Measurements from ENCODE around the gene FHL1. TPM values are rescaled to one million over a fixed set of nuclear protein-coding genes. Genes with fewer than 3 reads are reported as not detected.

FHL1 gene
- total RNA-seq, 1 experiment from 2014 or later: 0.73 TPM

- Mint-ChIP-seq H3K4me3 (ENCODE audit: low read depth, unreplicated experiment) (no peak overlapping the region), H3K27ac (ENCODE audit: unreplicated experiment) (no peak overlapping the region), H3K36me3 (ENCODE audit: insufficient read depth, unreplicated experiment) (no peaks in the 10 kb centered on the region), H3K27me3 (ENCODE audit: unreplicated experiment) (no peaks in the 10 kb centered on the region), H3K4me1 (ENCODE audit: low read depth, unreplicated experiment) (peaks cover 7% of the 10 kb centered on the region), H3K9me3 (ENCODE audit: low read depth, unreplicated experiment) (no peaks in the 10 kb centered on the region)
- CTCF ChIA-PET: no interaction called here
- intact Hi-C loops (cut with micrococcal nuclease; ENCODE audit: unreplicated experiment): no loop called here
- no peak for DNase-seq
- BruUV-seq (replicated peaks): no TSS peak
- TF ChIP-seq CTCF (IDR thresholded peaks at IDR 0.05; ENCODE audit: unreplicated experiment): no peak
These were observed 51.4 kb downstream of the FHL1 start for GRCh38 chrX:136198678-136199243.

GRCh38 chrX:136199365-136199764, 52.0 kb downstream of the FHL1 start:
- no peak overlapping the region for H3K27ac Mint-ChIP-seq (ENCODE audit: unreplicated experiment)
- DNase-seq: no peak
- no peak for TF ChIP-seq CTCF (IDR thresholded peaks at IDR 0.05; ENCODE audit: unreplicated experiment)
- no peaks in the 10 kb centered on the region for H3K27me3 Mint-ChIP-seq (ENCODE audit: unreplicated experiment)
- no peaks in the 10 kb centered on the region for H3K9me3 Mint-ChIP-seq (ENCODE audit: low read depth, unreplicated experiment)
- H3K4me3 Mint-ChIP-seq (ENCODE audit: low read depth, unreplicated experiment): no peak overlapping the region
- CTCF ChIA-PET: no interaction called here
- BruUV-seq (replicated peaks): no TSS peak
- peaks cover 2% of the 10 kb centered on the region for H3K4me1 Mint-ChIP-seq (ENCODE audit: low read depth, unreplicated experiment)
- H3K36me3 Mint-ChIP-seq (ENCODE audit: insufficient read depth, unreplicated experiment): no peaks in the 10 kb centered on the region
- intact Hi-C loops (cut with micrococcal nuclease; ENCODE audit: unreplicated experiment): no loop called here

GRCh38 chrX:136200466-136200865, 53.1 kb downstream of the FHL1 start:
- H3K27me3 Mint-ChIP-seq (ENCODE audit: unreplicated experiment): no peaks in the 10 kb centered on the region
- no peak overlapping the region for H3K27ac Mint-ChIP-seq (ENCODE audit: unreplicated experiment)
- TF ChIP-seq CTCF (IDR thresholded peaks at IDR 0.05; ENCODE audit: unreplicated experiment): no peak

GRCh38 chrX:136201601-136202000, 54.3 kb downstream of the FHL1 start:
- intact Hi-C loops (cut with micrococcal nuclease; ENCODE audit: unreplicated experiment): no loop called here
- Mint-ChIP-seq H3K4me1 (ENCODE audit: low read depth, unreplicated experiment) (peaks cover 7% of the 10 kb centered on the region), H3K27me3 (ENCODE audit: unreplicated experiment) (no peaks in the 10 kb centered on the region), H3K36me3 (ENCODE audit: insufficient read depth, unreplicated experiment) (no peaks in the 10 kb centered on the region), H3K4me3 (ENCODE audit: low read depth, unreplicated experiment) (no peak overlapping the region), H3K9me3 (ENCODE audit: low read depth, unreplicated experiment) (no peaks in the 10 kb centered on the region), H3K27ac (ENCODE audit: unreplicated experiment) (no peak overlapping the region)
- TF ChIP-seq CTCF (IDR thresholded peaks at IDR 0.05; ENCODE audit: unreplicated experiment): no peak
- CTCF ChIA-PET: interaction anchor here (0.5 kb wide), 1 partner anchor 14 kb away, joined by 6 read pairs; no protein-coding TSS in a partner anchor
- no peak for DNase-seq
- BruUV-seq (replicated peaks): no TSS peak

More at GRCh38 chrX:136200466-136200865, 53.1 kb downstream of the FHL1 start:
- no peak overlapping the region for H3K4me3 Mint-ChIP-seq (ENCODE audit: low read depth, unreplicated experiment)
- CTCF ChIA-PET: no interaction called here
- no peaks in the 10 kb centered on the region for H3K36me3 Mint-ChIP-seq (ENCODE audit: insufficient read depth, unreplicated experiment)
- no peaks in the 10 kb centered on the region for H3K9me3 Mint-ChIP-seq (ENCODE audit: low read depth, unreplicated experiment)
- no TSS peak for BruUV-seq (replicated peaks)
- H3K4me1 Mint-ChIP-seq (ENCODE audit: low read depth, unreplicated experiment): peaks cover 7% of the 10 kb centered on the region
- peak; percentile 14 for DNase-seq
- intact Hi-C loops (cut with micrococcal nuclease; ENCODE audit: unreplicated experiment): no loop called here
